Stimulated activated CD4-positive, alpha-beta T cell treated with anti-CD3 and anti-CD28 coated beads, Interleukin-2, amount 100 ng/mL, for 48 hours (primary cell): ENCODE data around the gene MFNG.

Experiments used
- DNase-seq, 2 donors: peaks; one replicate each; pipeline ENCODE4 v3.0.0-alpha.2; 2020

MFNG gene

GRCh38 chr22:37443977-37444376, 42.2 kb downstream of the MFNG start:
- DNase-seq = no peak

GRCh38 chr22:37443086-37443485, 43.1 kb downstream of the MFNG start:
- DNase-seq = no peak

- DNase-seq = no peak
These were observed 43.6 kb downstream of the MFNG start for GRCh38 chr22:37442537-37442936.

GRCh38 chr22:37442135-37442534, 44.0 kb downstream of the MFNG start:
- DNase-seq = no peak

GRCh38 chr22:37440875-37441274, 45.3 kb downstream of the MFNG start:
- DNase-seq = no peak

- no peak for DNase-seq
These were observed 46.8 kb downstream of the MFNG start for GRCh38 chr22:37439347-37439746.

GRCh38 chr22:37435970-37436603, 50.1 kb downstream of the MFNG start:
- no peak for DNase-seq

GRCh38 chr22:37433786-37434185, 52.4 kb downstream of the MFNG start:
- no peak for DNase-seq

GRCh38 chr22:37432708-37433054, 53.5 kb downstream of the MFNG start:
- no peak for DNase-seq

- peak; percentile 44 to 46 for DNase-seq
These were observed 54.1 kb downstream of the MFNG start for GRCh38 chr22:37431801-37432707.

- no peak for DNase-seq
These were observed 54.8 kb downstream of the MFNG start for GRCh38 chr22:37431366-37431765.

GRCh38 chr22:37430941-37431340, 55.2 kb downstream of the MFNG start:
- no peak for DNase-seq

- peak; percentile 56 for DNase-seq
These were observed 57.3 kb downstream of the MFNG start for GRCh38 chr22:37428649-37429586.

- DNase-seq = no peak
These were observed 58.2 kb downstream of the MFNG start for GRCh38 chr22:37427711-37428635.

GRCh38 chr22:37427135-37427710, 59.0 kb downstream of the MFNG start, which contains the start of gene ELFN2:
TSS of gene ELFN2 (minus strand) at chr22:37427479. CDS start at chr22:37375534, 51,945 bp downstream.
- DNase-seq = no peak

- DNase-seq = no peak
These were observed 59.5 kb downstream of the MFNG start for GRCh38 chr22:37426706-37427134.

GRCh38 chr22:37425800-37426705, 60.1 kb downstream of the MFNG start:
- no peak for DNase-seq

- no peak for DNase-seq
These were observed 60.8 kb downstream of the MFNG start for GRCh38 chr22:37425369-37425768.

GRCh38 chr22:37423283-37423682, 62.9 kb downstream of the MFNG start:
- no peak for DNase-seq

GRCh38 chr22:37421468-37421877, 64.7 kb downstream of the MFNG start:
- no peak for DNase-seq
